HEK293 (cell line): ENCODE data around the gene CHGA.
A peak's percentile ranks its signal among the peaks of the same experiment; 100 is the strongest.

Experiments used
- CTCF ChIA-PET: fragments of 350-600 bp; formaldehyde crosslinking; extraction: SDS; loops from one replicate; lab custom pipeline; 2021; ENCODE audit warnings: antibody characterized with exemption; lab: Yijun Ruan, JAX
- POLR2A ChIA-PET: fragments of 300-600 bp; formaldehyde crosslinking; extraction: SDS; loops from one replicate; lab custom pipeline; 2020; ENCODE audit warnings: antibody characterized with exemption, inconsistent platforms; lab: Yijun Ruan, JAX
- H3K27ac ChIP-seq: fragments of 200-500 bp; sonication (Bioruptor generic); 2 replicates; pipeline ENCODE4 v1.5.1; 2014; ENCODE audit warnings: low read depth, low read length, control low read depth, inconsistent platforms; ENCODE audit errors: extremely low read depth
- H3K36me3 ChIP-seq, 2 experiments: fragments of 200-500 bp in 1 of 2; sonication (Bioruptor generic) in 1 of 2; 1 replicate in 1 of 2; 2 replicates in 1 of 2; pipeline ENCODE4 v1.5.1; 2014 to 2017; ENCODE audit warnings: inconsistent platforms in 2 of 2, low read length in 2 of 2; ENCODE audit not compliant: control insufficient read depth in 2 of 2, insufficient read depth in 1 of 2
- H3K4me1 ChIP-seq: fragments of 200-500 bp; sonication (Bioruptor generic); 2 replicates; pipeline ENCODE4 v1.5.1; 2014; ENCODE audit warnings: mild to moderate bottlenecking, low read length, inconsistent platforms; ENCODE audit not compliant: control insufficient read depth, insufficient read depth
- H3K4me3 ChIP-seq: 2 replicates; pipeline ENCODE4 v1.5.1; 2011; ENCODE audit warnings: low read depth, mild to moderate bottlenecking, control low read depth, low read length, moderate library complexity
- H3K9me3 ChIP-seq: fragments of 200-500 bp; sonication (Bioruptor generic); 2 replicates; pipeline ENCODE4 v1.5.1; 2014; ENCODE audit warnings: low read depth, low read length, inconsistent platforms; ENCODE audit not compliant: control insufficient read depth, insufficient read depth
- MYNN ChIP-seq: fragments of 450-650 bp; formaldehyde crosslinking; IDR thresholded peaks from 2 replicates; pipeline ENCODE4 v1.5.1; 2016; ENCODE audit warnings: missing biosample characterization, missing genetic modification characterization, borderline replicate concordance
- REST ChIP-seq: fragments of 450-650 bp; formaldehyde crosslinking; IDR thresholded peaks from 2 replicates; pipeline ENCODE4 v1.5.1; 2016; ENCODE audit warnings: missing biosample characterization, missing genetic modification characterization
- TSHZ1 ChIP-seq: fragments of 450-650 bp; formaldehyde crosslinking; IDR thresholded peaks from 2 replicates; pipeline ENCODE4 v1.5.1; 2016; ENCODE audit warnings: missing biosample characterization, missing genetic modification characterization, borderline replicate concordance
- ZBTB10 ChIP-seq: fragments of 450-650 bp; formaldehyde crosslinking; IDR thresholded peaks from 2 replicates; pipeline ENCODE4 v1.5.1; 2016; ENCODE audit warnings: missing biosample characterization, missing genetic modification characterization
- ZBTB17 ChIP-seq: fragments of 450-650 bp; formaldehyde crosslinking; IDR thresholded peaks from 2 replicates; pipeline ENCODE4 v1.5.1; 2016; ENCODE audit warnings: missing biosample characterization, missing genetic modification characterization
- ZFP3 ChIP-seq: fragments of 450-650 bp; formaldehyde crosslinking; IDR thresholded peaks from 2 replicates; pipeline ENCODE4 v1.5.1; 2016; ENCODE audit warnings: low read depth, missing biosample characterization, missing genetic modification characterization
- ZNF16 ChIP-seq: fragments of 450-650 bp; formaldehyde crosslinking; IDR thresholded peaks from 2 replicates; pipeline ENCODE4 v1.5.1; 2016; ENCODE audit warnings: low read depth, missing biosample characterization, missing genetic modification characterization
- ZNF18 ChIP-seq: fragments of 450-650 bp; formaldehyde crosslinking; IDR thresholded peaks from 2 replicates; pipeline ENCODE4 v1.5.1; 2016; ENCODE audit warnings: missing biosample characterization, missing genetic modification characterization
- ZNF19 ChIP-seq: fragments of 450-650 bp; formaldehyde crosslinking; IDR thresholded peaks from 2 replicates; pipeline ENCODE4; 2016; ENCODE audit warnings: missing biosample characterization, missing genetic modification characterization, low read depth
- ZNF24 ChIP-seq: fragments of 450-650 bp; formaldehyde crosslinking; IDR thresholded peaks from 2 replicates; pipeline ENCODE4 v1.5.1; 2016; ENCODE audit warnings: missing biosample characterization, missing genetic modification characterization
- ZNF280C ChIP-seq: fragments of 450-650 bp; formaldehyde crosslinking; IDR thresholded peaks from 2 replicates; pipeline ENCODE4 v1.5.1; 2016; ENCODE audit warnings: missing biosample characterization, missing genetic modification characterization
- ZNF366 ChIP-seq: fragments of 450-650 bp; formaldehyde crosslinking; conservative IDR thresholded peaks from 2 replicates; pipeline ENCODE4 v1.5.1; 2016; ENCODE audit warnings: missing biosample characterization, missing genetic modification characterization
- ZNF449 ChIP-seq: fragments of 450-650 bp; formaldehyde crosslinking; IDR thresholded peaks from 2 replicates; pipeline ENCODE4 v1.5.1; 2017; ENCODE audit warnings: missing biosample characterization, mild to moderate bottlenecking, missing genetic modification characterization, moderate library complexity
- ZNF600 ChIP-seq: fragments of 450-650 bp; formaldehyde crosslinking; IDR thresholded peaks from 2 replicates; pipeline ENCODE4 v1.5.1; 2016; ENCODE audit warnings: missing biosample characterization, missing genetic modification characterization
- ZNF621 ChIP-seq: fragments of 450-650 bp; formaldehyde crosslinking; IDR thresholded peaks from 2 replicates; pipeline ENCODE4 v1.5.1; 2017; ENCODE audit warnings: missing biosample characterization, missing genetic modification characterization
- ZNF660 ChIP-seq: fragments of 450-650 bp; IDR thresholded peaks from 2 replicates; pipeline ENCODE4 v1.5.1; 2018; ENCODE audit warnings: missing biosample characterization, mild to moderate bottlenecking, missing genetic modification characterization
- ZNF707 ChIP-seq: fragments of 450-650 bp; formaldehyde crosslinking; IDR thresholded peaks from 2 replicates; pipeline ENCODE4 v1.5.1; 2016; ENCODE audit warnings: missing biosample characterization, missing genetic modification characterization
- ZNF791 ChIP-seq: fragments of 450-650 bp; formaldehyde crosslinking; IDR thresholded peaks from 2 replicates; pipeline ENCODE4 v1.5.1; 2016; ENCODE audit warnings: missing biosample characterization, missing genetic modification characterization

Gene CHGA

GRCh38 chr14:92886337-92886736, 36.6 kb upstream of the CHGA start (continued):
- no peak for TF ChIP-seq ZBTB10 (tag by site-specific recombination)
- no peak for TF ChIP-seq ZNF18 (tag by site-specific recombination)
- no peak for TF ChIP-seq TSHZ1 (tag by site-specific recombination)
- no peak for TF ChIP-seq ZNF280C (tag by site-specific recombination)
- TF ChIP-seq ZNF621 (tag by site-specific recombination), result no peak
- TF ChIP-seq ZNF707 (tag by site-specific recombination), result no peak
- TF ChIP-seq ZNF16 (tag by site-specific recombination), result no peak
- no peak for TF ChIP-seq ZNF19 (tag by site-specific recombination)

GRCh38 chr14:92887157-92887556, 35.8 kb upstream of the CHGA start:
- peaks cover 4% of the 10 kb centered on the region; the same call in 1 of the 2 replicates for H3K4me1 ChIP-seq
- no peak overlapping the region for H3K27ac ChIP-seq
- H3K36me3 ChIP-seq, result no peaks in the 10 kb centered on the region
- POLR2A ChIA-PET, result no interaction called here
- TF ChIP-seq ZNF366 (tag by site-specific recombination), result peak; percentile 90
- 0 out of 2 replicates have a peak, but pooled peaks have one; percentile 17 for TF ChIP-seq ZBTB17 (tag by site-specific recombination)
- TF ChIP-seq ZNF791 (tag by site-specific recombination), result no peak
- TF ChIP-seq, all 188 proteins: peak for 2
- Histone ChIP-seq H3K9me3 (no peaks in the 10 kb centered on the region), H3K4me3 (no peak overlapping the region)
- CTCF ChIA-PET, result interaction anchor here (0.6 kb wide), 1 partner anchor 273 kb away, joined by 6 read pairs; no protein-coding TSS in a partner anchor

GRCh38 chr14:92888896-92889295, 34.1 kb upstream of the CHGA start:
- POLR2A ChIA-PET, result no interaction called here
- CTCF ChIA-PET, result no interaction called here
- H3K9me3 ChIP-seq, result no peaks in the 10 kb centered on the region
- no peak for TF ChIP-seq REST (tag by site-specific recombination)
- no peak for TF ChIP-seq ZNF600 (tag by site-specific recombination)
- TF ChIP-seq ZNF660, result no peak
- TF ChIP-seq MYNN (tag by site-specific recombination), result no peak
- TF ChIP-seq ZFP3, result no peak
- TF ChIP-seq ZNF24, result no peak
- TF ChIP-seq ZNF707 (tag by site-specific recombination), result no peak
- TF ChIP-seq ZNF449, result no peak

More at GRCh38 chr14:92888896-92889295, 34.1 kb upstream of the CHGA start:
- Histone ChIP-seq H3K36me3 (no peaks in the 10 kb centered on the region), H3K4me3 (no peak overlapping the region), H3K4me1 (peaks cover 4% of the 10 kb centered on the region; the same call in 1 of the 2 replicates), H3K27ac (no peak overlapping the region)
